A673 (cell line): ENCODE results near the gene GCC1.

ENCODE experiments used
- EZH2 ChIP-seq: fragments of 200-600 bp; sonication (generic); IDR thresholded peaks from 2 replicates; pipeline ENCODE4 v1.6.1; 2017; ENCODE audit warnings: borderline replicate concordance, low read depth, mild to moderate bottlenecking, mixed read lengths, antibody characterized with exemption, low read length; ENCODE audit not compliant: poor library complexity, severe bottlenecking
- TF ChIP-seq, protein P1 (sequence below): fragments of 300-800, 200-600 bp; sonication (generic); conservative IDR thresholded peaks from 2 replicates; pipeline ENCODE4 v1.5.1; 2017; ENCODE audit warnings: low read depth, mild to moderate bottlenecking, antibody characterized with exemption, low read length, moderate library complexity, mixed read lengths

DNA sequence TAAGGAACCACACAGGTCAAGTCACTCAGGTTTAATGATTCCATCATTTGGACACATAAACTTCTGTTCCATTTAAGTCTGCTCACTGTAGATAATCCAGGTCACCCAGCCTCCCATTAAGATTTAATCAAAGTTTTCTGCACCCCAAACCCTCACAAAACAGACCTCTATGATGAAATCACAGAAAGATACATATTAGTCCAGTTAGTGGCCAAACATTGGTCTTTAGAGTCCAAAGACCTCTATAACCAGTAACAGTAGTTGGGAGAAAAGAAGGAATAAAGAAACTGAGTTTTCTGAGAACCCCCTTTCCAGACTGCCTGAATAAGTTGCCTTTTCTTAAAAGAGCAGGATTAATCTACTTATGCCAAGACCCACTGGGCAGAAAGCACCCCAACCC, 4.8 kb downstream of the GCC1 start:
- TF ChIP-seq, protein P1, sequence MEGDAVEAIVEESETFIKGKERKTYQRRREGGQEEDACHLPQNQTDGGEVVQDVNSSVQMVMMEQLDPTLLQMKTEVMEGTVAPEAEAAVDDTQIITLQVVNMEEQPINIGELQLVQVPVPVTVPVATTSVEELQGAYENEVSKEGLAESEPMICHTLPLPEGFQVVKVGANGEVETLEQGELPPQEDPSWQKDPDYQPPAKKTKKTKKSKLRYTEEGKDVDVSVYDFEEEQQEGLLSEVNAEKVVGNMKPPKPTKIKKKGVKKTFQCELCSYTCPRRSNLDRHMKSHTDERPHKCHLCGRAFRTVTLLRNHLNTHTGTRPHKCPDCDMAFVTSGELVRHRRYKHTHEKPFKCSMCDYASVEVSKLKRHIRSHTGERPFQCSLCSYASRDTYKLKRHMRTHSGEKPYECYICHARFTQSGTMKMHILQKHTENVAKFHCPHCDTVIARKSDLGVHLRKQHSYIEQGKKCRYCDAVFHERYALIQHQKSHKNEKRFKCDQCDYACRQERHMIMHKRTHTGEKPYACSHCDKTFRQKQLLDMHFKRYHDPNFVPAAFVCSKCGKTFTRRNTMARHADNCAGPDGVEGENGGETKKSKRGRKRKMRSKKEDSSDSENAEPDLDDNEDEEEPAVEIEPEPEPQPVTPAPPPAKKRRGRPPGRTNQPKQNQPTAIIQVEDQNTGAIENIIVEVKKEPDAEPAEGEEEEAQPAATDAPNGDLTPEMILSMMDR: no peak
- no peak for TF ChIP-seq EZH2
